ENCODE measurements around the gene TMSB4X. TPM values are rescaled to one million over a fixed set of nuclear protein-coding genes. Genes with fewer than 3 reads are reported as not detected.

The TMSB4X gene
- total and polyA plus RNA-seq, 2 of the 8 experiments (the other 6 are each of a cell fraction or from before 2014, with no cell fraction given), result 2,063 to 2,112 TPM

GRCh38 chrX:13013363-13014110 is 38.6 kb downstream of the TMSB4X start:
- Histone ChIP-seq H3K79me2 (ENCODE audit: control insufficient read depth in 1 of 2, insufficient read depth in 2 of 2, low read length in 2 of 2) (no peaks in the 10 kb centered on the region), H2AK5ac (ENCODE audit: low read depth, low read length) (no peak overlapping the region), H3K27me3 (replicated peaks in 1 of 4; ENCODE audit: control insufficient read depth in 3 of 4, extremely low read depth in 1 of 4, insufficient read depth in 3 of 4, low read length in 3 of 4) (no peaks in the 10 kb centered on the region), H3K23ac (ENCODE audit: insufficient read length) (no peak overlapping the region), H4K5ac (ENCODE audit: insufficient read length, low read depth, low read length) (no peak overlapping the region), H3K14ac (ENCODE audit: insufficient read length) (no peak overlapping the region), H3K56ac (replicated peaks; ENCODE audit: insufficient read length, low read depth, low read length) (no peak overlapping the region), H3K79me1 (ENCODE audit: low read depth, low read length) (no peaks in the 10 kb centered on the region), H3K36me3 (ENCODE audit: control insufficient read depth in 2 of 4, insufficient read depth in 4 of 4, low read length in 3 of 4) (no peaks in the 10 kb centered on the region), H3K4ac (replicated peaks; ENCODE audit: insufficient read length, low read depth, low read length) (no peak overlapping the region), H4K20me1 (replicated peaks in 1 of 2; ENCODE audit: control insufficient read depth in 1 of 2, insufficient read depth in 2 of 2, low read length in 2 of 2) (no peaks in the 10 kb centered on the region), H2AFZ (ENCODE audit: low read length) (no peak overlapping the region; the same call in 1 of the 2 replicates), H2BK5ac (ENCODE audit: low read depth, low read length) (no peak overlapping the region), H2BK20ac (ENCODE audit: low read length) (no peak overlapping the region), H3K4me2 (ENCODE audit: insufficient read depth in 1 of 2, low read depth in 2 of 2, low read length in 2 of 2) (no peak overlapping the region), H3K9me3 (ENCODE audit: insufficient read depth in 2 of 2, low read depth in 1 of 2, low read length in 1 of 2) (no peaks in the 10 kb centered on the region), H3K4me3 (ENCODE audit: extremely low read depth in 1 of 4, insufficient read depth in 2 of 4, low read depth in 3 of 4, low read length in 4 of 4) (no peak overlapping the region), H2BK15ac (ENCODE audit: low read length) (no peak overlapping the region), H3K27ac (ENCODE audit: low read depth, low read length) (no peak overlapping the region), H3K4me1 (replicated peaks in 1 of 4; ENCODE audit: control insufficient read depth in 3 of 4, insufficient read depth in 4 of 4, low read length in 3 of 4) (peaks cover 0 to 8% (median 0%) of the 10 kb centered on the region in 4 experiments; a peak in 1 of 7 replicates), H3K23me2 (ENCODE audit: low read depth, low read length) (no peaks in the 10 kb centered on the region), H2BK120ac (replicated peaks; ENCODE audit: low read depth, low read length) (no peak overlapping the region), H2BK12ac (ENCODE audit: low read depth, low read length) (no peak overlapping the region), H4K91ac (replicated peaks; ENCODE audit: insufficient read length, low read length) (no peak overlapping the region), H3K18ac (ENCODE audit: extremely low read depth, low read length) (no peak overlapping the region), H4K8ac (ENCODE audit: extremely low read depth, insufficient read depth, low read length) (no peak overlapping the region), H3K9ac (replicated peaks in 1 of 4; ENCODE audit: extremely low read depth in 1 of 4, low read depth in 3 of 4, low read length in 3 of 4) (no peak overlapping the region)
- 93% methylated on average over 8 of the region's 8 CpGs; no CpG with 5 or more reads in 1 of the 2 experiments for WGBS, 2 experiments (ENCODE audit: extremely low coverage in 1 of 2, insufficient coverage in 1 of 2, insufficient read length in 1 of 2, insufficient replicate concordance in 2 of 2, low coverage in 1 of 2, low lambda C conversion rate in 2 of 2, missing lambda C conversion rate in 1 of 2)
- CTCF ChIA-PET (ENCODE audit: partially characterized antibody), result no interaction called here
- POLR2A ChIA-PET (ENCODE audit: partially characterized antibody), result interaction anchor here (0.6 to 1.3 kb wide), 3 partner anchors 36 to 107 kb away, joined by 3 to 4 read pairs (median 4); no protein-coding TSS in a partner anchor
- FAIRE-seq (no peak), DNase-seq (ENCODE audit: low read depth in 1 of 2, low spot score in 2 of 2) (no peak)
- TF ChIP-seq CBX5 (IDR thresholded peaks at IDR 0.05; ENCODE audit: low read depth, low read length) (no peak), BCL11A (IDR thresholded peaks at IDR 0.05; ENCODE audit: low read depth in 2 of 2, low read length in 2 of 2) (no peak), EP300 (IDR thresholded peaks at IDR 0.05; ENCODE audit: borderline replicate concordance in 1 of 2, low read depth in 2 of 2, low read length in 2 of 2) (no peak), CHD1 (IDR thresholded peaks at IDR 0.05; ENCODE audit: low read depth, low read length) (no peak), SUZ12 (IDR thresholded peaks at IDR 0.05; ENCODE audit: low read length) (no peak), POLR2AphosphoS5 (IDR thresholded peaks at IDR 0.05; ENCODE audit: low read depth, low read length) (no peak), KDM1A (IDR thresholded peaks at IDR 0.05; ENCODE audit: borderline replicate concordance, low read length) (no peak), EGR1 (IDR thresholded peaks at IDR 0.05; ENCODE audit: borderline replicate concordance, low read depth, low read length) (no peak), BACH1 (IDR thresholded peaks at IDR 0.05; ENCODE audit: low read length) (no peak), KDM5A (IDR thresholded peaks at IDR 0.05; ENCODE audit: low read length) (no peak), EZH2 (IDR thresholded peaks at IDR 0.05; ENCODE audit: low read depth, low read length, severe bottlenecking) (no peak), SIN3A (conservative IDR thresholded peaks at IDR 0.05 in 1 of 2, IDR thresholded peaks at IDR 0.05 in 1 of 2; ENCODE audit: low read depth in 1 of 2, low read length in 2 of 2) (no peak), GABPA (IDR thresholded peaks at IDR 0.05; ENCODE audit: borderline replicate concordance, insufficient read depth, low read length) (no peak)

Data from H1 (cell line).